Measurements from ENCODE around the gene MCAM.

Gene MCAM

GRCh38 chr11:119316016-119316728 lies 758 bp downstream of the MCAM start:
- no peak for DNase-seq (ENCODE audit: extremely low read depth, insufficient read length)
- Histone ChIP-seq H3K27me3 (replicated peaks; ENCODE audit: control insufficient read depth, insufficient read depth, low read length) (no peaks in the 10 kb centered on the region), H3K4me3 (replicated peaks; ENCODE audit: low read depth, low read length) (peak overlapping the region; percentile 75), H3K36me3 (ENCODE audit: control insufficient read depth, insufficient read depth, low read length) (peaks cover 2% of the 10 kb centered on the region)
- no peak for TF ChIP-seq CTCF (IDR thresholded peaks at IDR 0.05; ENCODE audit: insufficient read depth, low read length, poor library complexity, severe bottlenecking)

- DNase-seq (ENCODE audit: extremely low read depth, insufficient read length): peak; percentile 55
- peak; percentile 10 for TF ChIP-seq CTCF (IDR thresholded peaks at IDR 0.05; ENCODE audit: insufficient read depth, low read length, poor library complexity, severe bottlenecking)
- H3K36me3 ChIP-seq (ENCODE audit: control insufficient read depth, insufficient read depth, low read length): peaks cover 5% of the 10 kb centered on the region
- H3K27me3 ChIP-seq (replicated peaks; ENCODE audit: control insufficient read depth, insufficient read depth, low read length): no peaks in the 10 kb centered on the region
- peak overlapping the region; percentile 75 for H3K4me3 ChIP-seq (replicated peaks; ENCODE audit: low read depth, low read length)
Measured at GRCh38 chr11:119315131-119316015, 1.6 kb downstream of the MCAM start.

- Histone ChIP-seq H3K27me3 (replicated peaks; ENCODE audit: control insufficient read depth, insufficient read depth, low read length) (no peaks in the 10 kb centered on the region), H3K4me3 (replicated peaks; ENCODE audit: low read depth, low read length) (no peak overlapping the region; the same call in 1 of the 2 replicates), H3K36me3 (ENCODE audit: control insufficient read depth, insufficient read depth, low read length) (peaks cover 8% of the 10 kb centered on the region)
- DNase-seq (ENCODE audit: extremely low read depth, insufficient read length): no peak
- TF ChIP-seq CTCF (IDR thresholded peaks at IDR 0.05; ENCODE audit: insufficient read depth, low read length, poor library complexity, severe bottlenecking): no peak
Measured at GRCh38 chr11:119314726-119315125, 2.2 kb downstream of the MCAM start.

- H3K4me3 ChIP-seq (replicated peaks; ENCODE audit: low read depth, low read length): no peak overlapping the region
- peak; percentile 9 for DNase-seq (ENCODE audit: extremely low read depth, insufficient read length)
- H3K27me3 ChIP-seq (replicated peaks; ENCODE audit: control insufficient read depth, insufficient read depth, low read length): no peaks in the 10 kb centered on the region
- H3K36me3 ChIP-seq (ENCODE audit: control insufficient read depth, insufficient read depth, low read length): peaks cover 24% of the 10 kb centered on the region
- TF ChIP-seq CTCF (IDR thresholded peaks at IDR 0.05; ENCODE audit: insufficient read depth, low read length, poor library complexity, severe bottlenecking): no peak
Measured at GRCh38 chr11:119310682-119311052, 6.3 kb downstream of the MCAM start.

- peaks cover 24% of the 10 kb centered on the region for H3K36me3 ChIP-seq (ENCODE audit: control insufficient read depth, insufficient read depth, low read length)
- no peaks in the 10 kb centered on the region for H3K27me3 ChIP-seq (replicated peaks; ENCODE audit: control insufficient read depth, insufficient read depth, low read length)
- H3K4me3 ChIP-seq (replicated peaks; ENCODE audit: low read depth, low read length): no peak overlapping the region
- TF ChIP-seq CTCF (IDR thresholded peaks at IDR 0.05; ENCODE audit: insufficient read depth, low read length, poor library complexity, severe bottlenecking): no peak
- DNase-seq (ENCODE audit: extremely low read depth, insufficient read length): no peak
Measured at GRCh38 chr11:119309953-119310681, 6.8 kb downstream of the MCAM start.
